GM19099 (cell line): ENCODE results near the gene PPP1R7.

ENCODE experiments used
- POLR2A ChIP-seq: IDR thresholded peaks from 3 replicates; pipeline ENCODE4 v1.6.1; 2011; ENCODE audit warnings: low read depth; ENCODE audit not compliant: insufficient read length; ENCODE audit errors: extremely low read depth

The PPP1R7 gene

GRCh38 chr2:241217320-241218031 is 67.2 kb downstream of the PPP1R7 start:
- no peak for TF ChIP-seq POLR2A

GRCh38 chr2:241218131-241219029 is 68.1 kb downstream of the PPP1R7 start:
- TF ChIP-seq POLR2A: no peak

- TF ChIP-seq POLR2A: no peak
These were observed 68.7 kb downstream of the PPP1R7 start for GRCh38 chr2:241219030-241219382.

- no peak for TF ChIP-seq POLR2A
These were observed 69.6 kb downstream of the PPP1R7 start for GRCh38 chr2:241219856-241220356.

GRCh38 chr2:241223211-241224017 is 73.1 kb downstream of the PPP1R7 start:
- no peak for TF ChIP-seq POLR2A

- no peak for TF ChIP-seq POLR2A
These were observed 74.0 kb downstream of the PPP1R7 start for GRCh38 chr2:241224018-241224850.

GRCh38 chr2:241224851-241225438 is 74.7 kb downstream of the PPP1R7 start:
- TF ChIP-seq POLR2A: no peak

- TF ChIP-seq POLR2A: no peak
These were observed 75.3 kb downstream of the PPP1R7 start for GRCh38 chr2:241225545-241225944.

GRCh38 chr2:241225983-241226382 is 75.7 kb downstream of the PPP1R7 start:
- TF ChIP-seq POLR2A: no peak

GRCh38 chr2:241226723-241227572 is 76.7 kb downstream of the PPP1R7 start:
- TF ChIP-seq POLR2A: no peak

- no peak for TF ChIP-seq POLR2A
These were observed 77.3 kb downstream of the PPP1R7 start for GRCh38 chr2:241227594-241227993.

- TF ChIP-seq POLR2A: no peak
These were observed 78.0 kb downstream of the PPP1R7 start for GRCh38 chr2:241228081-241228859.

GRCh38 chr2:241228860-241229516 is 78.7 kb downstream of the PPP1R7 start:
- TF ChIP-seq POLR2A: no peak
